HK-2 (cell line): Measurements from ENCODE around the gene OPA3.

Source experiments
- DNase-seq: peaks from one replicate; pipeline ENCODE4 v3.0.0-alpha.2; 2018; ENCODE audit not compliant: unreplicated experiment

The OPA3 gene

DNA sequence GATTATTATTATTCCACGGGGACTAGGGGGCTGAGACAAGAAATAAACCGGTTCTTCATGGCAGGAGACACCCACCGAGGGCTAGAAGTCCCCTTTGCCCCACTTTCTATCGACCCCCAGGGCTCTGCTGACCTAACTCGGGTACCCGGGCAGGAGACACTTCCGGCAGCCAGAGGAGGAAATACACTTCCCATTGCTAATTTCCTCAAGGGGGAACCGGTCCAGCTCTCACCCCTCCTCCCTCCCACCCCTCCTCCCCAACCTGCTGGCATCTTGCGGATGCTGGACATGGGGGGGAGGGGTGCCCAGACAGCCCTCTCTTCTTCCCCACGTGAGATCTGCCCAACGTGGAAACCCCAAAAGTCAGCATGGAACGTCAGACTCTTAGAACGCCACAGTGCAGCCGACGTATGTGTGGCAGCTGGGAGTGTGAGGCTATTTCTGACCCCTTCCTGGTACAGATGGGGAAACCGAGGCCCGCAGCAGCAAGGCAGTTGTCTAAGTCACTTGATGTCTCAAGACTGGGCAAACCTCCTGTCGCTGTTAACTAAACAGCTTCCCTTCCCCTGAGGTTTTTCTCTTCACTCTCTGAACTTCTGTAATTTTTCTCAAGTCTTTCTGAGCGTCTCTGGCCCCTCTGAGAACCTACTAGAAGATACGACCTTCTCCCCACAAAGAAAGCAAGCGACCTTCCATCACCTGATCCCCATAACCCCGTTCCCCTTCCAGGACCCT lies 13.8 kb upstream of the OPA3 start:
- no peak for DNase-seq

GRCh38 chr19:45597425-45598111 lies 13.0 kb upstream of the OPA3 start:
- no peak for DNase-seq

DNA sequence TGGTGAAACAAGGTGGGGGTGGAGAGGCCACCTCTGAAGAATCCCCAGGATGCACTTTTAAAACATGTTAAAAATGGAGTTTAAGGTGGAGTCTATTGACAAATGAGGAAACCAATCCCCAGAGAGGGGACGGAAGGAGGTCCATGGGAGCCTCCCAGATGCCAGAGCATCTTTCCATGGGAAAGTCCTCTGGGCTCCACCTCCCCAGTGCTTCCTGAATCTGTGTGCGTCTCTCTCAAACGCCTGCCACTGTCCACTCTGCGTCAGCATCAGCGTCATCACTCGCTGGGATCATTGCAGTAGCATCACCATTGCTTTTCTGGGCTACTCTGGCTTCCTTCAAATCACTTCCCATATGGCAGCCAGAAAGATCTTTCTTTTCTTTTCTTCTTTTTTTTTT lies 11.2 kb upstream of the OPA3 start:
- no peak for DNase-seq

- DNase-seq = no peak
These were observed 8.9 kb upstream of the OPA3 start for GRCh38 chr19:45593520-45593919.

GRCh38 chr19:45592366-45592765 lies 7.8 kb upstream of the OPA3 start:
- no peak for DNase-seq

DNA sequence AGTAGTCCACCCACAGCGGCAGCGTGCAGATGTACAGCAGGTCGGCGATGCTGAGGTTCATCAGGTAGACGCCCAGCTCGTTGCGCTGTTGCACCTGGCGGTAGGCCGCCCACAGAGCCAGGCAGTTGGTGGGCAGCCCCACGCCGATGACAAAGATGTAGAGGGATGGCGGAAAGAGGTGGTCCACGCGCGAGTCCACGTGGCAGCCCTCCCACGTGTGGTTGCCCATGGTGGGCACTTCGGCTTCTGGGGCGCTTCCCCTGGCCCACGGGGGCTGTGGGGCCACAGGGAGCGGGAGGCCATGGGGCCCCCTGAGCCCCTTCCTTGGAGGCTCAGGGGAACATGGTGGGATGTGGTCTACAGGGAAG lies 7.0 kb upstream of the OPA3 start:
- no peak for DNase-seq

DNA sequence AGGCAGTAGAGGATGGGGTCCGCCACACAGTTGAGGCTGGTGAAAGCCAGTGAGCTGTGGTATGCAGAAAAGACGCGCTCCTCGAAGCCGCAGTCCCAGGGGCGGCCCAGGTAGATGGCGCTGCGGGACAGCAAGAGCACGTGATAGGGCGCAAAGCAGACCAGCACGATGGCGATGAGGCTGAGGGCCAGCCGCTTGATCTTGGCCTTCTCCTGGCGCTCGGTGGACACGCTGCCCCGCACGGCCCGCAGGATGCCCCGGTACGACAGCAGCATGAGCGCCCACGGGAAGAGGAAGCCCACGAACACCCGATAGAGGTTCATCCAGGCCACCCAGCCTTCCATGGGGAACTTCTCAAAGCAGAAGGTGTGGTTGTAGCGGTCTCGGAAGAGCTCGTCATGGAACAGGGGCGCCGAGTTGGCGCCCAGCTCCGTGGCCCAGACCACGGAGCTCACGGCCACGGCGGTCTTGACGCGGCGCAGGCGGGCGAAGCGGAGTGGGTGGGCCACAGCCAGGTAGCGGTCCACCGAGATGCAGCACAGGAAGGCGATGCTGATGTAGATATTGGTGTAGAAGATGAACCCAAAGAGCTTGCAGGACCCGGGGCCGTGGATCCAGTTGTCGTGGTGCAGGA lies 6.5 kb upstream of the OPA3 start:
- DNase-seq = no peak

DNA sequence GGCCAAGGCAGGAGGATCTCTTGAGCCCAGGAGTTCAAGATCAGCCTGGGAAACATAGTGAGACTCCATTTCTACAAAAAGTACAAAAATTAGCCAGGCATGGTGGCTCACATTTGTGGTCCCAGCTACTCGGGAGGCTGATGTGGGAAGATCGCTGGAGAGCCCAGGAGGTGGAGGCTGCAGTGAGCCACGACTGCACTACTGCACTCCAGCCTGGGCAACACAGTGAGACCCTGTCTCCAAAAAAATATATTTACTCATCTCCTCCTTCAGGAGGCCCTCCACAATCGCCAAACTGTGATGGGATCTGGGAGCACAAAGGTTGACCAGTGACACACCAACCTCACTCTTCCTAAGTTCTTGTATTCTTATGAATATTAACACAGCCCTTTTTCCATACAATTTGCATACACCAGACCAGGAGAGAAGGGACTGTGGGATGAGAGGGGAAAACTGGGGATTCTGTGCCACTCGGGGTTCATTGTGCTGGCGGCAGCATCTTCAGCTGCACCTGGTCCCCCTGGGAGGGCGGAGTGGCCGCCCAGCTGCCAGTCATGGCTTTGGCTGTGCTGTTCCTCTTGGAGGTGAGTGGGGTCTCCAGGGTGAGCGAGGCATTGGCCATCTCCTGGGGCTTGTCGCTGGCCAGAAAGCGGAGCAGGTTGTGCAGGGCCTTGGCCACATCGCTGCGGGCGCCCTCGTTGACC lies 5.8 kb upstream of the OPA3 start:
- DNase-seq = no peak

DNA sequence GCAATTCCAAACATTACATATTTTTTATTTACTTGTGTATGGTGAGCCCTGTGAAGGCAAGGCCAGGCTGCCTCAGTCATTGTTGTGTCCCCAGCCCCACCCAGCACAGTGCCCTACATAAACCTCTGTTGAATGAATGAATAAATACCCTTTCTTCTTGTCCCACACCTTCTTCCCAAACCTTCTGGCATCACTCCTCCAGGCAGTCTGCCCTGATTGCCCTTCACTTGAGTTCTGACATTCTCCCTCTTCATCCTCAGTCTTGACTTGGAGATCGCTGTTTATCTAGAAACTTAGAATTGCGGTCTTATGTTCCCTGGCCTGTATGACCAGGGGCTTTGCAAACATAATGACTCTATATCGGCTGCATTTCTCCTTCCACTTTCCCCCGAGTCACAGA lies 5.2 kb upstream of the OPA3 start:
- DNase-seq = no peak

DNA sequence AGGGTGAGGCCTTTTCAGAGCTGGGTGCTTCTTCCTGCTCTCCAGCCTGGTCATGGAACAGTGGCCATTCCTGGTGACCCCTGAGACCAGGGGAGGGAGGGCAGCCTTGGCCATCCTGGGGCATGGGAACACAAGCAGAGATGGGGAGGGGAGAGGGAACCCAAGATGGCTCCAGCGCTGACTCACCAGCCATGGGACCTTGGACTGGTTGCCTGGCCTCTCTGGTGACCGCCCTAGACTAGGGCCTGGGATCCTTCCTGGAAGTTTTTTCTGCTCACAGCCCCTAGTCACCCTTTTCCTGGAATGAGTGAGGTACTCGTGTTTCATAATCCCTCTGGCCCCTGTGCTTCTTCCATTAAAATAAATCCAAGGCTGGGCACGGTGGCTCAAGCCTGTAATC lies 3.3 kb upstream of the OPA3 start:
- DNase-seq = no peak

DNA sequence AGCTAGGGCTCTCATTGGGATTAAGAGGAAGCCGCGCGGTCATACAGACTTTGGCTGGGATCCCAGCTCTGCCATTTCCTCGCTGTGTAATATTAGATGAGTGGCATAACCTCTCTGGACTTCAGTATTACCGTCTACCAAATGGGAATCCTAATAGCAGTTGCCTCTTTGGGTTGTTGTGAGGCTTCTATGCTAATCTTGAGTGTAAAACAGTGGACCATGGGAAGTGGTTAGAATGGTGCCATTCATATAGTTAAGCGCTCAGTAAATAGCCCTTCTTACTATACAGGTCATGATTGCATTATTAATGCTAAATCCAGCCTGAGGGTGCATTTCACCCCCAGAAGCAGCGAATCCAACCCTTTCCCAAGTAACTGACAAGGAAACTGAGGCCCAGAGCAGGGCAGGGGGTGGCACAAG lies 566 bp upstream of the OPA3 start:
- no peak for DNase-seq

GRCh38 chr19:45581576-45581975 lies 3.0 kb downstream of the OPA3 start:
- no peak for DNase-seq

- no peak for DNase-seq
These were observed 5.7 kb downstream of the OPA3 start for GRCh38 chr19:45578861-45579260.

DNA sequence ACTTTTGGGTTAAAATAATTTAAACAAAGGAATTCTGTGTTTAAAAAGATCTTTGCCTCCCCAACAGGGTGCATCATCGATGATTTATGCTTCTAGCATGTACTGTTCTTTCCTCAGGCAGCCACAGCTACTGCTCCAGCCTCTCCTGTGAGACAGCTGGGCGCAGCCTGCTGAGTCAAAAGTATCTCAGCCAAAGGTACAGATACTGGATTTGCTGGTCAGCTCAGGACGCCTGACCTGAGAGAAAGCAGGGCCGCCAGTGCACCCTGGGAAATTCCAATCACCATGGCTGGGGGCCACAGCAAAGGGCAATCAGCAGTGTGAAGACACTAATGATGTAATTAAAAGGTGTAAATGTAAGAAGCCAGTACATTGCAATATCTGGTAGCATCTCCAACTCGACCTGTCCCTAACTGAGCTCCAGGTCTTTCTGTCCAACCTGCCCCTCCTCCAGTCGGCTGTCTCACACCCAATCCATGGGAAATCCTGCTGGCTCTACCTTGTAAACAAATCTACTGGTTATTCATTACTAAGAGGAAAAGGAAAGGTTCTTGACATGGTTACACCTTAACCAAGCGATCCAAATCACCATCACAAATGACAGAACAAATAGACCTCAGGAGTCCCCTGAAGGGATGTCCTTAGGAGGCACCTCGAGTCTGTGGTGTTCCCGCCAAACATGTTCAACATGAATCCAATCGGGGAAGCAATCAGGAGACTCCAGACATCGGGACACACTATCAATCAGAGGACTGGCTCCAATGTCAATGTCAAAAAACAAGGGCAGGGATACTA lies 7.3 kb downstream of the OPA3 start:
- peak; percentile 82 for DNase-seq

DNA sequence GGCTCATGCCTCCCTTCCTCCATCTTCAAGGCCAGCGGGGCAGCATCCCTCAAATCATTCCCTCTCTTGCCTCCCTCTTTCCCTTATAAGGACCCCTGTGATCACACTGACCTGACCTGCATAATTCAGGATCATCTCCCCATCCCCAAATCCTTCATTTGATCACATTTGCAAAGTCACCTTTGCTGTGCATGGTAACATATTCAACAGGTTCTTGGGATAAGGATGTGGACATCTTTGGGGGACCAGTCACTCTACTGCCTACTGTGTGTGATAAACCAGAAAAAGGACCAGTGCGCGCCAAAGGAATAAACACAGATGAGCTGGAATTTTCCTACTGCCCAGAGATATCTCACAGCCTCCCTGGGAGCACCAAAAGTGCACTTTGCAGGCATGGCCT lies 7.9 kb downstream of the OPA3 start:
- DNase-seq = no peak

DNA sequence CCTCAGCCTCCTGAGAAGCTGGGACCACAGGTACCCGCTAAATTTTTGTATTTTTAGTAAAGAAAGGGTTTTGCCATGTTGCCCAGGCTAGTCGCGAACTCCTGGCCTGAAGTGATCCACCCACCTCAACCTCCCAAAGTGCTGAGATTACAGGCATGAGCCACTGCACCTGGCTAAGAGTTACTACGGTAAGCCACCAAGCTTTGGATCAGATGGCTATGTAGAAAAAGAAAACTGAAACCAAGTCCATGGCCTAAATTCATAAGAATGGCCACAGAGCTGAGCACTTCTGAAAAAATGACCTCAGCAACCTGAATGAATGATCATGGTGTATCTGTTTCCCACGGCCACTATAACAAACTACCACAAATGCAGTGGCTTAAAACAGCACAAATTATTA lies 9.4 kb downstream of the OPA3 start:
- DNase-seq = no peak

DNA sequence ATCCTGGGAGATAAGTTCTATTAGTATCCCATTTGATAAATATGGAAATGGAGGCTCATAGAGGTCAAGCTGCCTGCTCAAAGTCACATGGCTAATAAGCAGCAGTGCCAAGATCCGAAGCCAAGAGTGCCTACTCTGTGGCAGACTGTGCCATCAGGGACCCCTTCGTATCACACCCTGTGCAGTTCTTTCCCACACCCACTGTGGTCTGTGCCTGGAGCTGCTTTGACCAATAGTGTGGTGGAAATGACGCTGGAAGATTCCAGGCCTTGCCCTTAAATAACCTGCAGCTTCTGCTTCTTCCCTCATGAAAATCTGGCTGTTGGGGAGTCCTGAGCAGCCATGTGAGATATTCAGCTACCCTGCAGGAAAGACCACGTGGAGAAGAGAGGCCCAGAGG lies 10.1 kb downstream of the OPA3 start:
- no peak for DNase-seq

DNA sequence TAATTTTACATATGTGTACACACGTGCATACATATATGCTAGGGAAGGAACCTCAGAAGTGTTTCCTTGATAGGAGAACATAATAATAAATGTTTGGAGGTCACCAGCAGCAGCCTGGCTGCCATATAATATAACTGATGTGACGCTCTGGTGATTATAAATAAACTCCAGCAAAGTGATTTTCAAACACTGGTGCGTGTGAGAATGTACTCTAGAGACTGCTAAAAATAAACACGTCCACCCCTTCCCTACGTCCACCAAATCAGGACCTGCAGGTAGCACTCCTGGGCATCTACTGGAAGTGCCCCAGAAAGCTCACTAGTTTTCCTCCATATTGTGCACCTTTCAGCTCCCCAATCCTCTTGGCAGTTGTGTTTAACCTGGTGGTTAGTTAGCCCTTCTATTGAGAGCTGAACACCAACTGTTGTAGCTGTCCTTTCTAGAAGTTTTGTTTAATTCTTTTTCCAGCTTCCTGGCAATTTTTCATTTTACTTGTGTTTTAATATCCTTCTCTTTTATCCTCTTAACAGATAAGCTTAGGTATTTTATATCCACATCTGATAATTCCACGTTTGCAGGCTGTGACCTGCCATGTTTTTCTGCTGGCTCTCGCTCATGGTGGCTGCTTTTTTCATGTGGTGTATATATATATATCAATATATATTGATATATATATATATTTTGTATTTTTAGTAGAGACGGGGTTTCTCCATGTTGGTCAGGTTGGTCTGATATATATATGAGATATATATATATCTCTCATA lies 13.0 kb downstream of the OPA3 start:
- no peak for DNase-seq

- peak; percentile 45 for DNase-seq
These were observed 14.8 kb downstream of the OPA3 start for GRCh38 chr19:45569619-45570421.

GRCh38 chr19:45568732-45569131 lies 15.9 kb downstream of the OPA3 start:
- no peak for DNase-seq
